NCI-H82 treated with DMSO at 0.1 percent for 48 hours (cell line): ENCODE data around the gene ATP6V0C.

Experiments used
- DNase-seq: peaks from one replicate; lab custom pipeline; 2025; ENCODE audit not compliant: unreplicated experiment; lab: John Stamatoyannopoulos, UW

ATP6V0C gene

GRCh38 chr16:2513405-2514332 lies at the start of gene ATP6V0C:
ATP6V0C (plus strand) TSS chr16:2513952; CDS start chr16:2514104, 152 bp downstream.
- DNase-seq = peak; percentile 72

DNA sequence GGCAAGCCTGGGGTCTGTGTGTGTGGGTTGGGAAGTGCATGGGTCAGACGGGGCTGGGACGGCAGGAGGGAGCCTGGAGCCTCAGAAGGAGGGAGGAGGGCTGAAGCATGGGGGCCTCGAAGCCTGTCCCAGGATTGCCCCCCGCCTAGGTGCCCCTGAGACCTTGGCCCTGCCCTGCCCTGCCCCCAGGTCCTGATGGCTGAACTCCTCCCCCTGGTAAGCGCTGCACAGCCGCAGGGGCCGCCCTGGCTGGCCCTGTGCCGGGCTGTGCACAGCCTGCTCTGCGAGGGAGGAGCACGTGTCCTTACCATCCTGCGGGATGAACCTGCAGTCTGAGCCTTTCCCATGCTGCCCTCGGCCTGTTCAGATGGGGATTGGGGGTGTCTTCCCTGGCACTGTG lies 49.4 kb upstream of the ATP6V0C start:
- DNase-seq = no peak

DNA sequence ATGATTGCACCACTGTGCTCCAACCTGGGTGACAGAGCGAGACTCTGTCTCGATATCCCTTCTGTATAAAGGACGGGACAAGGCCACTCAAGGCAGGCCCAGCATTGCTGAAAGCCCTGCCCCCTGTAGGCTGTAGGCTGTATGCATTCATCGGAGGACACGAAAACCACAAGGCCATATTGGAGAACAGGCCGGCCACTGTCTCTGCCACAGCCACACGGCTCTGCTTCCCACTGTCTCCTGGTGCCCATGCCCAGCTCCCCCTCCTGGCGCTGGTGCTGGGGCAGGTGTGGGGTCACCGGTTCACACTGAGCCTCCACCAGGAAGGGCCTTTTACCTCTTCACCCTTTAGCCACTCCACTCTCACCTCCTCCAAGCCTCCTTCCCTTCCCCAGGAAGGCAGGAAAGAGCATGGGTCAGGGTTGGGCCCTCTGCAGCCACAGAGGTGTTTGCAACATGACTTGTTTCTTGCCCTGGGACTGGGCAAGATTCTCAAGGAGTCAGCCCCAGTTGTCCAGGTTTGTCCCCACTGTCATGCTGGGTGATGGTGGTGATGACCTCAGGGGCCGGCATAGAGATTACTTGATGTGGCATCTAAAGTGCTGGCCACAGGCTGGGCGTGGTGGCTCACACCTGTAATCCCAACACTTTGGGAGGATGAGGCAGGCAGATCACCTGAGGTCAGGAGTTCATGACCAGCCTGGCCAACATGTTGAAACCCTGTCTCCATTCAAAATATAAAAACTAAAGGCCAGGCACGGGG lies 47.9 kb upstream of the ATP6V0C start:
- no peak for DNase-seq

DNA sequence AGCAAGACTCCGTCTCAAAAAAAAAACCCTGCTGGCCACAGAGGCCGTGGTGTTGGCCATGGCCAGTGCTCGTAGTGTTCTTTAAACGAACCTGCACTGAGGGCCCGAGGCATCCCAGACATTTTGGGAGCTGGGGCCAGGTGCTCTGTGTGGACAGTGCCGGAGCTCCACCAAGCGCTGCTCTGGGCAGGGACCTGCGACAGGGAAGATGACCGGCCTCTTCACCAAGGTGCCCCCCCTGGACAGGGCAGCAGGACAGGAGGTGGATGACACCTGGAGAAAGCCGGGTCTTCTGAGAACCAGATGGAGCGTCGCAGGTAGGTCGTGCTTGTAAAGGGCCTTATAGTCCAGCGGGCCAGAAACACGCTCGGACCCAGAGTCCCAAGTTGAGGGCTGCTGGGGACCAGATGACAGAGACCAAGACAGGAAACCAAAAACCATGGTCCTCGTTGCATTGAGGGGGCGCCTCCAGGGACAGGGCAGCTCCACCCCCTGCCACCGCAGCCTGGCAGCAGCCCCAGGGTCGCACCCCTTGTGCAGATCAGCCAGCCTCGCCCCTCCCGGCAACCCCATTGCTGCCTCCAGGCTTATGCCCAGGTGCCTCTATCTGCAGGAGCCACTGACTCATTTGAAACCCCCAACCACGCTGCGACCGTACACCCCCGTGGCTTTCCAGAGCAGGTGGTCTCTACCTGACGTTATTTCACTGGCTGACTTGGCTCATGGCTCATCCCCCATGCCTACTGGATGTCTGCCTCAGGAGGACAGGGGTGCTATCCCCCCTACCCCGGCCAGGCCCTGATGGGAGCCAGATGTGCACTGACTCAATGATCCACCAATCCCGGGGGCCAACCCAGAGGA lies 46.9 kb upstream of the ATP6V0C start:
- no peak for DNase-seq

- DNase-seq = peak; percentile 59
These were observed 46.1 kb upstream of the ATP6V0C start for GRCh38 chr16:2467528-2468232.

DNA sequence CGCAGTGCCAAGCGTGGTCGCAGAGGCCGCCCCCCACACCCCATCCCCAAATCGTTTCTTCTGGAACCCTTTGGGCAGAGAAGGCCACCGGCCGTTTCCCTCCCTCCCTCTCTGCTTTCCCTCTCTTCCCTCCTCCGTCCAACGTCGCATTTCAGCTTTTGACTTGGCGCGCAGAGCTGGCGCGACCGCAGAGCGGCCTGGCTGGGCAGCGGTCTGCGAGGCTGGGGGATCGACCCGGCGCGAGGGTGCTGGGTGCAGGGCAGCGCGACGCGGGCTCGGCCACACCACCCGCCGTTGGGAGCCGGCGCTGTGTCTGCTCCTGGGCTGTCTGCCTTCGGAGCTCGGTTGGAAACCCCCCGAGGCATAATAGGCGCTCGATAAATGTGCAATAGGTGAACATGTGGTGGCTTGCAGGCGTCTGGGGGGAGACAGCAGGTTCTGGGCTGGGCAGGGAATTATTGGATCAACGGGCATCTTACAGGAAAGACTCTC lies 45.5 kb upstream of the ATP6V0C start:
- peak; percentile 97 for DNase-seq

- DNase-seq = peak; percentile 98
These were observed 44.9 kb upstream of the ATP6V0C start for GRCh38 chr16:2468725-2469398.

GRCh38 chr16:2469399-2470233 lies 44.1 kb upstream of the ATP6V0C start:
- no peak for DNase-seq

- DNase-seq = no peak
These were observed 43.5 kb upstream of the ATP6V0C start for GRCh38 chr16:2470234-2470601.

- no peak for DNase-seq
These were observed 43.1 kb upstream of the ATP6V0C start for GRCh38 chr16:2470603-2471015.

DNA sequence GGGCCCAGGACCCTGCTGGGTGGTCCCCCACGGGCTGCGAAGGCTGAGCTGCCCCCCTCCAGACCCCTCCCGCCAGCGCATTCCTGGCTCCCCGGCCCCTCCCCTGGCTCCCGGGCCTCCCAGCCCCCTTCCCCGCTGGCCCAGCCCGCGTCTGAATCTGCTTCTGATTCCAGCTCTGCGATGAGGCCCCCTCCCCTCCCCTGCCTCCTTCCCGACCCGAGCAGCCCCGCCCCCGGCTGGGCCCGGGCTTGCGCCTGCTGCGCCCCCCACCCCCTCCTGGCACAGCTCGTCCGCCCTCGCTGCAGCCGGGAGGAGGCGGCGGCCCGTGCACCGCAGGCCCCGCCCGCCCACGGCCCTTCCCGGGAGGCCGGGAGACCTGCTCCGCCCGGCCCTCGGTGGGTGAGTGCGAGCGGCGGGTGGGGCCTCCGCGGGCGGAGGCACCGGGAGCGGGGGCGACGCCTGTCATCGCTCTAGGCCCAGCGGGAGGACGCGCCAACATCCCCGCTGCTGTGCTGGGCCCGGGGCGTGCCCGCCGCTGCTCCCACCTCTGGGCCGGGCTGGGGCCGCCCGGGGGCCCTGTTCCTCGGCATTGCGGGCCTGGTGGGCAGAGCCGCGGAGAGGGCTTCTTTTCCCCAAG lies 42.6 kb upstream of the ATP6V0C start, which contains the start of gene NTN3:
Gene NTN3, plus strand, starts transcription at position 282 of the 637 bp plus-strand sequence. CDS start 405 bp downstream, outside the sequence.
- DNase-seq = peak; percentile 93

- DNase-seq = no peak
These were observed 41.9 kb upstream of the ATP6V0C start for GRCh38 chr16:2471653-2472487.

DNA sequence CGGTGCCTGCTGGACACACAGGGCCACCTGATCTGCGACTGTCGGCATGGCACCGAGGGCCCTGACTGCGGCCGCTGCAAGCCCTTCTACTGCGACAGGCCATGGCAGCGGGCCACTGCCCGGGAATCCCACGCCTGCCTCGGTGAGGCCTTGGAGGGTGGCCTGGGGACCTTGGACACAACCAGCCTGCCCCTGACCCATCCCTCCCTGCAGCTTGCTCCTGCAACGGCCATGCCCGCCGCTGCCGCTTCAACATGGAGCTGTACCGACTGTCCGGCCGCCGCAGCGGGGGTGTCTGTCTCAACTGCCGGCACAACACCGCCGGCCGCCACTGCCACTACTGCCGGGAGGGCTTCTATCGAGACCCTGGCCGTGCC lies 41.3 kb upstream of the ATP6V0C start:
- no peak for DNase-seq

DNA sequence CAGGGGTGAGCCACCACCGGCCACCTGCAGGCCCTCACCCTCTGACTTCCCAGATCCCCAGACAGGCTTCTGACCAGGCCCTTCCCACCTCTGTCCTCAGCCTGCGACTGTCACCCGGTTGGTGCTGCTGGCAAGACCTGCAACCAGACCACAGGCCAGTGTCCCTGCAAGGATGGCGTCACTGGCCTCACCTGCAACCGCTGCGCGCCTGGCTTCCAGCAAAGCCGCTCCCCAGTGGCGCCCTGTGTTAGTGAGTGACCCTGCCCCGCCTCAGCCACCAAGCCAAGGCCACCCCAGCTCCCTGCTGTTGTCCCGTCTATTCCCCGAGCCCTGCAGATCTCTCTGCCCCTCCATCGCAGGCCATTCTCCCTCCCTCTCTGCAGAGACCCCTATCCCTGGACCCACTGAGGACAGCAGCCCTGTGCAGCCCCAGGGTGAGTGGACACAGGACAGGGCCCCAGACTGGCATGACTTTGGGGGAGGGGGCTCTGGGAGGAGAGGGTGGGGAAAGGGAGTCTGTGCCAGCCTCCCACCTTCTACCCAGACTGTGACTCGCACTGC lies 40.8 kb upstream of the ATP6V0C start:
- DNase-seq = no peak

GRCh38 chr16:2473446-2473926 lies 40.3 kb upstream of the ATP6V0C start:
- DNase-seq = peak; percentile 61

- no peak for DNase-seq
These were observed 39.5 kb upstream of the ATP6V0C start for GRCh38 chr16:2473999-2474876.
